GM10847 (cell line): ENCODE measurements around the gene SLX4.

ENCODE experiments used
- POLR2A ChIP-seq: IDR thresholded peaks from 2 replicates; pipeline ENCODE4 v1.6.1; 2011; ENCODE audit not compliant: insufficient read length; ENCODE audit errors: extremely low read depth

SLX4 gene

DNA sequence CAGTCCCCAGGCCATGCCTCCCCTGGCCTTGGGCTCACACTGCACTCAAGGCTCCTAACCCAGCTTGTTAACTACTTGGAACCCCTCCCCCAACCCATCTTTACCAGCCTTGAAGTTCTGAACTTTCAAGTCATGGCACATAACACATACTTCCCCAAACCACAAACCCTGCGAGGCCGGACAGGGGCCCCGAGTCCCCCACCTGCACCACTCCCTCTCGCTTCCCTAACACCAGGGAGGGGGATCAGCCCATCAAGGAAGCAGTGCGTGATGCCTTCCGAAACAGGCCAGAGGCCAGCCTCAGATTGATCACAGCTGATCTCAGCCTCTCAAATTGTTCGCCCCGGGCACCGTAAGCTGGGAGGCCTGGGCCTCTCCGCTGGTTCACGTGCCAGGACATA, 31.2 kb downstream of the SLX4 start:
- no peak for TF ChIP-seq POLR2A

GRCh38 chr16:3579776-3580175, 31.6 kb downstream of the SLX4 start:
- TF ChIP-seq POLR2A: no peak

- peak; percentile 40 for TF ChIP-seq POLR2A
Measured at GRCh38 chr16:3578610-3579551, 32.5 kb downstream of the SLX4 start.

- no peak for TF ChIP-seq POLR2A
Measured at GRCh38 chr16:3578121-3578520, 33.3 kb downstream of the SLX4 start.

- TF ChIP-seq POLR2A: peak; percentile 32
Measured at GRCh38 chr16:3577302-3577752, 34.1 kb downstream of the SLX4 start, which contains the start of gene NLRC3. NLRC3 (minus strand) TSS chr16:3577403; CDS start chr16:3565036, 12,367 bp downstream.

- no peak for TF ChIP-seq POLR2A
Measured at GRCh38 chr16:3576211-3576610, 35.2 kb downstream of the SLX4 start.

DNA sequence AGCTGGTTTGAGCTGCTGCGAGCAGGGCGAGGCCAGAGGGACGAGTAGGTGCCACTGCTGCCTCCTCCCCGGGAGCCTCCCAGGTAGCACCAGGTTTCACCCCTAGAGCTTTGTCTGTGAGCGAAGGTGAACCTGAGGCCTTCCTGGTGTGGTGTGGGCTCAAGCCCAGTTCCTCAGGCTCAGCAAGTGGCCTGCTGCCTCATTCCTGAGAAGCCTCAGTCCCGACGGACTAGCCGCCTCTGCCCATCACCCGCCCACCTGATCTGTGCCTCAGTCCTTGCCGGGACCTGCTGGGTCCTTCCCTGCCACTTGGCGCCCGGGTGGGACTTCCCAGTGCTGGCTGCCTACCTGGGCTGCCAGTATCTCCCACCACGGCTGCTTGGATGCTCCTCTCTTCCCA, 35.9 kb downstream of the SLX4 start:
- TF ChIP-seq POLR2A: no peak

DNA sequence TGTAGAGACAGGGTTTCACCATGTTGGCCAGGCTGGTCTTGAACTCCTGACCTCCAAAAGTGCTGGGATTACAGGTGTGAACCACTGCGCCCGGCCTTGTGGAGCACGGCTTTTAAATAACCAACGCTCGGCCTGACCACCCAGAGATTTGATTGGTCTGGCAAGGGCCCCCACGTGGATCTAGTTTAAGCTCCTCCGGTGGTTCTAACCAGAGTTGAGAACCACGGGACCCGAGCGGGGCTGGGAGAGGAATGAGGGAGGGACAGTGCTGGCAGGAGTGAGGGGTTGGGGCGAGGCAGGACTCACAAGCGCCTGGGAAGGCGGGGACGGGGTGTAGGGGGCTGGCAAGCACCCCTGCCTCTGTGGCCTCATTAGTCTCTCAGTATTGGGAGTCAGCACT, 37.2 kb downstream of the SLX4 start:
- no peak for TF ChIP-seq POLR2A

DNA sequence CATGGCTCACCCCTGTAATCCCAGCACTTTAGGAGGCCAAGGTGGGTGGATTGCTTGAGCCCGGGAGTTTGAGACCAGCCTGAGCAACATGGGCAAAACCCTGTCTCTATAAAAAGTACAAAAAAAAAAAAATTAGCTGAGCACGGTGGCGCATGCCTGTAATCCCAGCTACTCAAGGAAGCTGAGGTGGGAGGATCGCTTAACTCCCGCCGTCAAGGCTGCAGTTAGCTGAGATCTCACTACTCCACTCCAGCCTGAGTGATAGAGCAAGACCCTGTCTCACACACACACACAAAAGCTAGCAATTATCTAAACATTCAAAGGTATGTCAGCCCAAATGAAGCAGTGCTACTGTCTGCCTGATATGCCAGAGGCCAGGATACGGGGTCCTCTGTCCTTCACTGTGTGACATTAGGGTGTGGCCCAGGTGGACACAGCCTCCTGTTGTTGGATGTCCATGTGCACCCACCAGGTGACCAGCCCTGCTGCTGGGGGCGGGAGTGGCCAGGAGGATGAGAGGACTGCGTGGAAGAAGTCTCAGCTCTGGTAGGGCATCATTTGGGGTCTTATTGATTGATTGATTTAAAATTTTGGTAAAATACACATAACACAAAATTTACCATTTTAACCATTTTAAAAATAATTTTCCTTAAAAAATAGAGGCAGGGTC, 38.1 kb downstream of the SLX4 start:
- no peak for TF ChIP-seq POLR2A

DNA sequence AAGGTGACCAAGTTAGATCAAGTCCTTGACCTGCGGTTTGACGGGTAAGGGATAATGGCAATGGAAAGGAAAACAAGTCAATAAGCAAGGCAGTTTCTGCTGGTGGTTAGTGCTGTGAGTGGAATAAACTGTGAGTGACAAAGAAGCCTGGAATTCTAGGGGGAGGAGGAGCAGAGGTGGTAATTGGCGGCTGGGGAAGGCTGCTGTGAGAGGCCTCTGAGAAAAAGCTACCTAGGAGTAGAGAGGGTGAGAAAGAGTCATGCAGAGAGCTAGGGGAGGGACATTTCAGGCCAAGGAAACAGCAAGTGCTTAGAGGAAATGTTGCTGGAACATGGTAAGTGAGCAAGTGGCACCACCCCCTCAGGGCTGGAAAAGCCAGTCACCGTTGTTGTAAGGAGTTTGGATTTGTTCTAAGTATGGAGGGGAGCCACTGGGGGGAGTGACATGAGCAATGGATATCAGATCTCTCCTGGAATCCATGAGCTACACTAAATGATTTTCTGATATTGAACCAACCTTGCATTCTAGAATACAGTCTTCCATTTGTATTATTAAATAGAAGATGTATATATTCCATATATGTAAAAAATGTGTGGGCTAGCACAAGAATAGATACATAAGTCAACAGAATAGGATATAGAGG, 40.9 kb downstream of the SLX4 start:
- no peak for TF ChIP-seq POLR2A

DNA sequence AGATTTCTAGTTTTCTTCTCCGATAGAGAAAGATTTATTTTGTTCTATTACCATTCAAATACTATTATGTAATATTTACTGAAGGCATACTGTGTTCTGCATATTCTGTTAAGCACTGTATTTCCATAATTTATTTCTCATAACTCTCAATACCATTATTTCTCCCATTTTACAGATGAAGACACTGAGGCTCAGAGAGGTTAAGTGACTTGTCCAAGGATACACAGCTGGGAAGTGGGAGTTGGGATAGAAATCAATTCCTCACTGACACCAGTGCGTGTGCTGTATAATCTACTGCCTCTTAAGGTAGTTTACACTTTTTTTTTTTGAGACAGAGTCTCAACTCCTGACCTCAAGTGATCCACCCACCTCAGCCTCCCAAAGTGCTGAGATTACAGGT, 41.6 kb downstream of the SLX4 start:
- no peak for TF ChIP-seq POLR2A

- TF ChIP-seq POLR2A: no peak
Measured at GRCh38 chr16:3566990-3567389, 44.4 kb downstream of the SLX4 start.

- no peak for TF ChIP-seq POLR2A
Measured at GRCh38 chr16:3564889-3565141, 46.6 kb downstream of the SLX4 start.

- TF ChIP-seq POLR2A: no peak
Measured at GRCh38 chr16:3564130-3564888, 47.1 kb downstream of the SLX4 start.

- TF ChIP-seq POLR2A: no peak
Measured at GRCh38 chr16:3562914-3563480, 48.4 kb downstream of the SLX4 start.

GRCh38 chr16:3561626-3562025, 49.8 kb downstream of the SLX4 start:
- no peak for TF ChIP-seq POLR2A
